ENCODE data around the gene CLSTN2. TPM values are rescaled to one million over a fixed set of nuclear protein-coding genes. Genes with fewer than 3 reads are reported as not detected.

CLSTN2 gene
- total RNA-seq, 1 experiment from 2014 or later, result 0.02 TPM

- ChIA-PET RAD21 (ENCODE audit: low non-redundant PET in 1 of 2, low total read pairs in 2 of 2, uncharacterized antibody in 2 of 2, unreplicated experiment in 2 of 2) (no interaction called here), CTCF (no interaction called here), POLR2A (interaction anchor here (0.5 kb wide), 1 partner anchor 449 kb away, joined by 4 read pairs; no protein-coding TSS in a partner anchor)
- H2AFZ ChIP-seq (ENCODE audit: low read depth, low read length, poor library complexity, severe bottlenecking), result no peak overlapping the region
- intact Hi-C loops (cut with micrococcal nuclease), result loop anchor here (10.0 kb wide), 1 partner anchor 316 kb away; no protein-coding TSS in a partner anchor
- no peak overlapping the region for H3K9ac ChIP-seq (ENCODE audit: low read length)
- no peak overlapping the region for H3K4me3 ChIP-seq (replicated peaks in 1 of 2; ENCODE audit: low read depth in 1 of 2, low read length in 2 of 2)
- BruUV-seq (replicated peaks), result no TSS peak
- TF ChIP-seq JUND (IDR thresholded peaks at IDR 0.05) (no peak), EZH2phosphoT487 (IDR thresholded peaks at IDR 0.05; ENCODE audit: borderline replicate concordance) (no peak), CEBPB (IDR thresholded peaks at IDR 0.05; ENCODE audit: low read depth) (no peak), MAX (IDR thresholded peaks at IDR 0.05) (no peak), EZH2 (IDR thresholded peaks at IDR 0.05) (no peak)
- H3K27ac ChIP-seq (ENCODE audit: low read depth, low read length), result no peak overlapping the region
- ATAC-seq (no peak), DNase-seq (ENCODE audit: low read depth, low spot score) (no peak)
- no peaks in the 10 kb centered on the region for H3K4me1 ChIP-seq (ENCODE audit: control insufficient read depth in 1 of 2, insufficient read depth in 2 of 2, low read length in 2 of 2)
- H3K79me2 ChIP-seq (ENCODE audit: insufficient read depth, low read length), result no peaks in the 10 kb centered on the region
- no peaks in the 10 kb centered on the region for H3K9me2 ChIP-seq (ENCODE audit: insufficient read depth)
- H3K4me2 ChIP-seq (ENCODE audit: low read length), result no peak overlapping the region
- H4K20me1 ChIP-seq (ENCODE audit: insufficient read depth), result no peaks in the 10 kb centered on the region
- H3K9me3 ChIP-seq (ENCODE audit: control insufficient read depth in 1 of 2, insufficient read depth in 1 of 2, low read depth in 1 of 2, low read length in 2 of 2), result no peaks in the 10 kb centered on the region
- H3K27me3 ChIP-seq (ENCODE audit: insufficient read depth, low read length), result peaks cover 67% of the 10 kb centered on the region
- no peaks in the 10 kb centered on the region for H3K36me3 ChIP-seq (ENCODE audit: control insufficient read depth in 1 of 2, insufficient read depth in 2 of 2, low read length in 2 of 2)
Measured at GRCh38 chr3:140031170-140031569, 96.2 kb downstream of the CLSTN2 start.

GRCh38 chr3:140034058-140034457 is 99.1 kb downstream of the CLSTN2 start:
- H3K79me2 ChIP-seq (ENCODE audit: insufficient read depth, low read length), result no peaks in the 10 kb centered on the region

More at GRCh38 chr3:140034058-140034457, 99.1 kb downstream of the CLSTN2 start:
- Histone ChIP-seq H3K9ac (ENCODE audit: low read length) (no peak overlapping the region), H3K27me3 (ENCODE audit: insufficient read depth, low read length) (peaks cover 67% of the 10 kb centered on the region), H3K9me3 (ENCODE audit: control insufficient read depth in 1 of 2, insufficient read depth in 1 of 2, low read depth in 1 of 2, low read length in 2 of 2) (no peaks in the 10 kb centered on the region), H2AFZ (ENCODE audit: low read depth, low read length, poor library complexity, severe bottlenecking) (no peak overlapping the region), H3K36me3 (ENCODE audit: control insufficient read depth in 1 of 2, insufficient read depth in 2 of 2, low read length in 2 of 2) (no peaks in the 10 kb centered on the region), H3K4me3 (replicated peaks in 1 of 2; ENCODE audit: low read depth in 1 of 2, low read length in 2 of 2) (no peak overlapping the region), H3K4me2 (ENCODE audit: low read length) (no peak overlapping the region), H3K27ac (ENCODE audit: low read depth, low read length) (no peak overlapping the region), H3K4me1 (ENCODE audit: control insufficient read depth in 1 of 2, insufficient read depth in 2 of 2, low read length in 2 of 2) (no peaks in the 10 kb centered on the region), H3K9me2 (ENCODE audit: insufficient read depth) (no peaks in the 10 kb centered on the region), H4K20me1 (ENCODE audit: insufficient read depth) (no peaks in the 10 kb centered on the region)
- no TSS peak for BruUV-seq (replicated peaks)
- ChIA-PET RAD21 (ENCODE audit: low non-redundant PET in 1 of 2, low total read pairs in 2 of 2, uncharacterized antibody in 2 of 2, unreplicated experiment in 2 of 2) (no interaction called here), CTCF (no interaction called here), POLR2A (no interaction called here)
- ATAC-seq, result no peak
- no peak for TF ChIP-seq SP1 (IDR thresholded peaks at IDR 0.05; ENCODE audit: low read depth)
- no peak for DNase-seq (ENCODE audit: low read depth, low spot score)
- intact Hi-C loops (cut with micrococcal nuclease), result loop anchor here (10.0 kb wide), 1 partner anchor 319 kb away; no protein-coding TSS in a partner anchor

Data from HCT116 (cell line).